GM13977 (cell line): ENCODE results near the gene STX8.

ENCODE experiments used
- DNase-seq: peaks from one replicate; pipeline ENCODE4 v3.0.0; 2012; ENCODE audit warnings: low spot score
- CTCF ChIP-seq: IDR thresholded peaks from 2 replicates; pipeline ENCODE4 v1.5.1; 2012; ENCODE audit warnings: mild to moderate bottlenecking, control low read depth; ENCODE audit not compliant: insufficient read depth; ENCODE audit errors: extremely low read depth, missing control alignments
- in situ Hi-C: fragments of 300-500 bp; cut with MboI; formaldehyde crosslinking; loops from one replicate; pipeline ENCODE4 v1.12.0; 2022; ENCODE audit warnings: low sequenced_read_pairs, low pct_unique_long_range_greater_than_20kb, mixed read lengths, inconsistent platforms; ENCODE audit not compliant: unreplicated experiment

STX8 gene

DNA sequence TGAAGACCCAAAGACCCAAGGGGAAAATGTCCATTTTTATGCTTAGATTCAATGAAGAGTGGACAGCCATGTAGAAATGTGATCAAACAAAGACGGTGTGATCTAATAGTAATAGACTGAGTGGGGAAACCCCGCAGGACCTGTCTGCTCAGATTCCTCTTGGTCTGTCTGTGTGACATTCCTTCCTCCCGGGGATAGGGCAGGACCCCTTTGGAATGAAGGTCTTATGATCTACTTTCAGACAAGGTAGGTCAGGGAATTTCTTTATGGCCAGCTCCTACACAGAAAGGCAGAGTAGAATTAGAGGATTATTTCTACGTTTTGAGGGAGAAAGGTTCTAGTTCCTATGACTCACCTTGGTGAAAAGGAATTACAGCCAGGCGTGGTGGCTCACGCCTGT lies 267.6 kb downstream of the STX8 start:
- in situ Hi-C loops: no loop called here
- DNase-seq: no peak
- no peak for TF ChIP-seq CTCF

DNA sequence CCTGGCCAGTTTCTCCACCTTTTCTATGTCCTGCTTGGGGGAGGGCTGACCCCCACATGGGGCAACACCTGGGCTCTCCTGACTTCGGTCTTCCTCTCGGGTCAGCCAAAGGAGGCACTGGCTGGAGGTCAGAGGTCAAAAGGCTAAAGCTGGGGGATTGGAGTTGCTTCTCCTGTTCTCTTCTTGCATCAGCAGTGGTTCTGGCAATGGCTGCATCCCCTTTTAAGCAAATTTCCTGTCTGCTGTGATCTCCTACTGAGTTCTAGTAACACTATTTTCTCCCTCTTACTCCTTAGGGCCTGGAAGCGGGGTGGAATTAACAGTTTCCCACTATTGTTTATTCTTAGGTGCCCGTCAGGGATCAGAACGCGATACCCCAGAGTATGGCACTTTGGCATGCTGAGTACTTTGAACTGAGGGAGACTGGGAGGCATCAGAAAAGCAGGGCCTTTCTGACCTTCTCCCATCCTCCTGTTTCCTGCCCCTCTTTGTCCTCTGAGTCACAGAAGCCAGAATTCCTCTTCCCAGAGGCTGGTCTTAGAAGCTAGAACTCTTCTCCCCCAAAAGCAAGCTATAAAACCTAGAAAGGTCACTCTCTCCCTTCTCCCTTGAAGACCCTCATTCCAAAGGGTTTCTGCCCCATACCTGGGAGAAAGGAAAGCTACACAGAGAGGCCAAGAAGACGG lies 268.2 kb downstream of the STX8 start:
- in situ Hi-C loops: no loop called here
- TF ChIP-seq CTCF: no peak

DNA sequence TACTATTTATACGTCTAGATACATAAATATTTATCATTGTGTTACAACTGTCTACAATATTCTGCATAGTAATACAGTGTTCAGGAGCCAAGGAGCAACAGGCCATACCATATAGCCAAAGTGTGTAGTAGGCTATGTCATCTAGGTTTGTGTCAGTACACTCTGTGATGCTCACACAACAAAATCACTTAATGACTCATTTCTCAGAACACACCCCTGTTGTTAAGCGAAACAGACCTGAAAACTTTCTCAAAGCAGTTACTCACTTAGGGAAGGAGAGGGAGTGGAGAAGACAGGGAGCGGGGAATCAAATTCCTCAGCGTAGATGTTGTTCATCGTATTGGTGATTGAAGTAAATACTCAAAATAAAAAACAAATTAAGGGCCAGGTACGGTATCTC lies 269.5 kb downstream of the STX8 start:
- TF ChIP-seq CTCF: no peak
- in situ Hi-C loops: no loop called here
- DNase-seq: no peak

More for the DNA sequence above, 268.2 kb downstream of the STX8 start:
- no peak for DNase-seq

GRCh38 chr17:9299695-9300094 lies 275.9 kb downstream of the STX8 start:
- no peak for DNase-seq
- in situ Hi-C loops: no loop called here
- no peak for TF ChIP-seq CTCF

GRCh38 chr17:9298776-9299295 lies 276.8 kb downstream of the STX8 start:
- DNase-seq: no peak
- in situ Hi-C loops: no loop called here
- TF ChIP-seq CTCF: no peak

DNA sequence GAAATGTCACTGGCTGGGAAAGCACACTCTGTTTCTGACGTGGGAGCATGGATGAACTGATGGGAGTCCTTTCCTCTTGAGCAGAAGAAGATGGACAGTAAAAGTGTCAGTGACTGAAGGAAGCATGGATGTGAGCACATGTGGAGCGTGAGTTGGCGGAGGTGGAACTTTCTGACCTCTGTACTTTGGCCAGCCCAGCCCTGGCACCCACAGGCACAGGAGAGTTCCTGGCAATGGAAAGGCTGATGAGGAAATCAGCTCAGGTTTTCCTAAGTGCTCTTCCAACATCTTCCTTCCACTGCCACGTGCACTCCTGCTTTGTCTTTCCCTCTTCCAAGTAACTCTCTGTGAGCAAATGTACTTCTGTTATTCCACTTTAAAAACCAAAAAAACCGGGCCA lies 277.5 kb downstream of the STX8 start:
- in situ Hi-C loops: no loop called here
- no peak for DNase-seq
- TF ChIP-seq CTCF: no peak
